Thyroid gland (tissue), 4 donors: ENCODE results near the gene RIMBP2. TPM values are rescaled to one million over a fixed set of nuclear protein-coding genes. Genes with fewer than 3 reads are reported as not detected.

ENCODE experiments used
- DNase-seq, 2 donors: peaks; one replicate each; pipeline ENCODE4 v3.0.0-alpha.2; 2019
- H3K27ac ChIP-seq, 3 donors: fragments of 200-600 bp; sonication (generic); 1 replicate in 2 of 3; 2 replicates in 1 of 3; pipeline ENCODE4 v1.5.1; 2016 to 2019; ENCODE audit warnings: mild to moderate bottlenecking in 1 of 3, moderate library complexity in 1 of 3
- H3K27me3 ChIP-seq: fragments of 200-600 bp; sonication (generic); one replicate; pipeline ENCODE4 v1.5.1; 2019
- H3K36me3 ChIP-seq, 2 donors: fragments of 200-600 bp; sonication (generic); one replicate each; pipeline ENCODE4 v1.5.1; 2016 to 2019
- H3K4me1 ChIP-seq, 2 donors: fragments of 200-600 bp; sonication (generic); one replicate each; pipeline ENCODE4 v1.5.1; 2017 to 2019
- H3K4me3 ChIP-seq, 3 donors: fragments of 200-600 bp; sonication (generic); replicated peaks in 1 of 3; 1 replicate in 2 of 3; 2 replicates in 1 of 3; pipeline ENCODE4 v1.5.1; 2016; ENCODE audit warnings: mild to moderate bottlenecking in 1 of 3
- H3K9me3 ChIP-seq: fragments of 200-600 bp; sonication (generic); one replicate; pipeline ENCODE4 v1.5.1; 2017
- CTCF ChIP-seq, 6 experiments: fragments of 200-600 bp in 3 of 6; fragments of 450-650 bp in 3 of 6; sonication (generic) in 3 of 6; IDR thresholded peaks; one replicate each; pipeline ENCODE4 v1.5.1; 2016 to 2019; ENCODE audit warnings: antibody characterized with exemption in 6 of 6, mild to moderate bottlenecking in 2 of 6, inconsistent platforms in 1 of 6, moderate library complexity in 1 of 6
- POLR2A ChIP-seq, 2 donors: fragments of 450-650 bp; IDR thresholded peaks; one replicate each; pipeline ENCODE4 v1.6.1; 2017; ENCODE audit warnings: antibody characterized with exemption in 2 of 2, mild to moderate bottlenecking in 2 of 2, moderate library complexity in 1 of 2
- WGBS, 2 donors: methylation state at CpG; one replicate each; pipeline ENCODE4 v1.1.5; 2017; 5-methylcytosine and 5-hydroxymethylcytosine counted together
- intact Hi-C: fragments of 100-400 bp; cut with DNase I; formaldehyde crosslinking; loops from one replicate; pipeline ENCODE4 v1.15.1; 2023
- total RNA-seq, 4 donors: library from RNA; depleted of rRNA; stranded (reverse); fragments of >200 nt; gene quantifications; one replicate each; pipeline ENCODE4 v1.2.3, GENCODE V29; 2016

Gene RIMBP2
- total RNA-seq, 4 donors from 2014 or later = 0.11 to 2.2 (median 0.63) TPM

- 84 to 85% methylated on average over 20 of the region's 21 CpGs for WGBS, 2 donors
- no peak for TF ChIP-seq CTCF (IDR thresholded peaks at IDR 0.05)
- no peak for TF ChIP-seq POLR2A (IDR thresholded peaks at IDR 0.05)
- no peak for DNase-seq
- Histone ChIP-seq H3K27ac (no peak overlapping the region), H3K4me3 (no peak overlapping the region), H3K36me3 (no peaks in the 10 kb centered on the region), H3K4me1 (peaks cover 8 to 11% of the 10 kb centered on the region in 2 donors), H3K9me3 (no peaks in the 10 kb centered on the region), H3K27me3 (no peaks in the 10 kb centered on the region)
- intact Hi-C loops = no loop called here
Observed at GRCh38 chr12:130462558-130463274, 253.4 kb downstream of the RIMBP2 start.

GRCh38 chr12:130461839-130462557, 254.1 kb downstream of the RIMBP2 start:
- H3K9me3 ChIP-seq = no peaks in the 10 kb centered on the region
- no peaks in the 10 kb centered on the region for H3K27me3 ChIP-seq
- H3K36me3 ChIP-seq = no peaks in the 10 kb centered on the region
- intact Hi-C loops = no loop called here
- 65 to 90% methylated on average over 5 to 22 of the region's 22 CpGs for WGBS, 2 donors
- peaks cover 8 to 15% of the 10 kb centered on the region in 2 donors for H3K4me1 ChIP-seq
- H3K27ac ChIP-seq = no peak overlapping the region
- no peak for DNase-seq
- H3K4me3 ChIP-seq = no peak overlapping the region
- no peak for TF ChIP-seq POLR2A (IDR thresholded peaks at IDR 0.05)
- no peak for TF ChIP-seq CTCF (IDR thresholded peaks at IDR 0.05)

- Histone ChIP-seq H3K4me1 (peaks cover 8 to 16% of the 10 kb centered on the region in 2 donors), H3K27ac (no peak overlapping the region), H3K27me3 (no peaks in the 10 kb centered on the region), H3K36me3 (no peaks in the 10 kb centered on the region), H3K4me3 (no peak overlapping the region), H3K9me3 (no peaks in the 10 kb centered on the region)
- 81 to 83% methylated on average over 7 of the region's 7 CpGs for WGBS, 2 donors
- intact Hi-C loops = no loop called here
- no peak for DNase-seq
- TF ChIP-seq POLR2A (IDR thresholded peaks at IDR 0.05) (no peak), CTCF (IDR thresholded peaks at IDR 0.05) (no peak)
Observed at GRCh38 chr12:130461447-130461815, 254.7 kb downstream of the RIMBP2 start.

- no peak for DNase-seq
- Histone ChIP-seq H3K4me3 (no peak overlapping the region), H3K9me3 (no peaks in the 10 kb centered on the region), H3K36me3 (no peaks in the 10 kb centered on the region), H3K4me1 (peaks cover 6 to 14% of the 10 kb centered on the region in 2 donors), H3K27me3 (no peaks in the 10 kb centered on the region), H3K27ac (no peak overlapping the region)
- intact Hi-C loops = no loop called here
- 81 to 83% methylated on average over 18 to 24 of the region's 28 CpGs for WGBS, 2 donors
- TF ChIP-seq CTCF (IDR thresholded peaks at IDR 0.05) = no peak
- TF ChIP-seq POLR2A (IDR thresholded peaks at IDR 0.05) = no peak
Observed at GRCh38 chr12:130460611-130461446, 255.3 kb downstream of the RIMBP2 start.
